GM18951 (cell line): ENCODE measurements around the gene NTRK3.
"Not testable (repeated sequence)": the region's sequence is repeated elsewhere in the genome, so short reads cannot be mapped to it uniquely, and the experiment has no call there.

ENCODE experiments used
- POLR2A ChIP-seq: IDR thresholded peaks from 4 replicates; pipeline ENCODE4 v1.6.1; 2011; ENCODE audit warnings: mild to moderate bottlenecking; ENCODE audit not compliant: insufficient read length, insufficient read depth; ENCODE audit errors: extremely low read depth
- in situ Hi-C: fragments of 300-500 bp; cut with MboI; formaldehyde crosslinking; loops from one replicate; pipeline ENCODE4 v1.12.0; 2022; ENCODE audit warnings: low sequenced_read_pairs, mixed read lengths, inconsistent platforms; ENCODE audit not compliant: unreplicated experiment

Gene NTRK3

DNA sequence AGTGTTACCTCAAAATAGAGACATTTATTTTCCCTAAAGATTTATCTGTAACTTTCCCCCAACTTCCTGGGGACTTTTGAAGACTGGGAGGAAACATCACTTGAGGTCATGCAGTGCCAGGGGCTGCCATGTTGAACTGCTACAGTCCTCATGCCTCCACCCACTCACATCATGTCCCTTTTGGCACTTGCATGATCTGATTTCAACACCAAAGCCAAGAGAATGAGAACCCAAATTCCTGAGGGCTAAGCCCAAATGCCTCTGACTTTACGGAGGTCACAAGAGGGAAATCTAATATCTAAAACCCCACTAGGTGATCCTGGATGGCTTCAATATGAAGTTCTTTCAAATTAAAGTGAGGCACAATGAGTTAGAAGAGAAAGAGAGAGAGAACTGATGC lies 213.1 kb downstream of the NTRK3 start:
- in situ Hi-C loops = no loop called here
- TF ChIP-seq POLR2A = no peak

DNA sequence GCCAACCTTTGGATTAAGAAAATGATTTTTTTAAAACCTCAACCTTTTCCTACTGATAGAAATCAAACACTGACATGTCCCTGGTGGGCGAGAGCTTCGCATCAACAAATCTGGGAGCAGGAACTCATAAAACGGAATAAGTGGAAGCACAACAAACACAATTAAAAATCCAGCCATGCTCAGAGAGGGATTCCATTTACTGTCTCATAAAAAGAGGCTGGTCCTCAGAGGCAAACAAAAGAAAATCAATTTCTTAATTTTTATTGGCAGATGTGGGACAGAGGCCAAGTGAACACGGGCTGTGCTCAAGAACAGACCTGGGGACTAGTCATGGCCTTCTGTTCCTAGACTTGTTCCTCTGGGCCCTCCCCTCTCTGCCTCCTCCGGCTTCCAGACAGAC lies 214.5 kb downstream of the NTRK3 start:
- in situ Hi-C loops = no loop called here
- TF ChIP-seq POLR2A = no peak

DNA sequence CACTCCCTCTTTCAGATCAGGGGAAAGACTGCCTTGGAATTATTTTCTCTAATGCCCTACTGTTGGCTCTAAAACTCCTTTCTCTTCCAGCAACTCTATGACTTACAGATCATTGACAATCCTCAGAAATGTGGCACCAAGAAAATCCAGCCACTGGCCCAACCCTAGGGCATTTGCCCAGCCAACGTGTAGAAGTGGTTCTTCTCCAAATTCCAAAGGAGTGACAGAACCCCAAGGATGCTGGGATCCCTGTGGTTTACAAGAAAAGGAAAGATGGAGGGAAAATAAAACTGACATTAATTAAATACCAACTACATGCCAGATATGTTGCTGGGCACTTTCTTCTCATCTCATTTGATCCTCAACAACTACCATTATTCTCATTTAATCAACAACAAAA lies 216.0 kb downstream of the NTRK3 start:
- TF ChIP-seq POLR2A = no peak
- in situ Hi-C loops = no loop called here

DNA sequence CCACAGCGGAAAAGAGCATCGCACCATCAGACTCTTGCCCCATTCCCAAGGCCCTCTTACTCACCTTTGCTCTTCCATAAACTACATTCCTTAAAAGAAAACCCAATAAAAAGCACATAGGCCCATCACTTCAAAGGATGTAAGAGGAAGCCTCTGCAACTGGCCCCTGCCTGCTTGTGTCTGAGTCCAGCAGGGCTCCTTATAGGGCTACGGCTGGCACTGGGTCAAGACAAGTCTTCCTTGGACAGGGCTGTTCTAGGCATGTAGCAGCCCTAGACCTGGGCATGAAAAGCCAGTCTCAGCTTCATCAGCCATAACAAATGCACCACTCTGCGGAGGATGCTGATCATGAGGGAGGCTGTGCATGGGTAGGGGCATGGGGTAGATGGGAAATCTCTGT lies 218.3 kb downstream of the NTRK3 start:
- in situ Hi-C loops = no loop called here
- TF ChIP-seq POLR2A = no peak

DNA sequence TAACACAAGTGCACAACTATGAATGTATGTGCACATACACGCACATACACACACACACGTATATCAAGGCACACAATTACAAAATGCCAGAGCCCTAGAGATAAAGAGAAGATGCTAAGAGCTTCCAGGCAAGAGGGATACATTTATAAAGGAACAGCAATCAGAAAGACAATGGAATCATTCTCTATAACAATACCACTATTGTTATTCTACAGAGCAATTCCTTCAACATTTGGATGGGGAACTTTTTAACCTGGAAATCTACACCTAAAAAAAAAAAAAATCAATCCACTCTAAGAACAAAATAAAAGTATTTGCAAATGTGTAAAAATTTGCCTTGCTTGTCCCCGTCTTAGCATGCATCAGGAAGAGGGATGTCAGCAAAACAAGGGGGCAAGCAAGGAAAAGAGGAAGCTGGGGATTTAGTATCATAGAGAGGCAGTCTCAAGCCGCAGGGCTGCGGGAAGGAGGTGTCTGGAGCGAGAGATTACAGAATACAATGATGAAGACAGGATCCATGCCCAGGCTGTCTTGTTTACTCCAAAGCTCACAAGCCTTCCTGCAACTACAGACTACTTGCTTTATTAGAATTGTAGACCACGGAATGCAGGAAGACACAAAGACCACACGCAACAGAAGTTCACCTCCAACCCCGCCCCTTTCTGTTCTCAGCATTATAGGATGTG lies 220.2 kb downstream of the NTRK3 start:
- no peak for TF ChIP-seq POLR2A
- in situ Hi-C loops = no loop called here

DNA sequence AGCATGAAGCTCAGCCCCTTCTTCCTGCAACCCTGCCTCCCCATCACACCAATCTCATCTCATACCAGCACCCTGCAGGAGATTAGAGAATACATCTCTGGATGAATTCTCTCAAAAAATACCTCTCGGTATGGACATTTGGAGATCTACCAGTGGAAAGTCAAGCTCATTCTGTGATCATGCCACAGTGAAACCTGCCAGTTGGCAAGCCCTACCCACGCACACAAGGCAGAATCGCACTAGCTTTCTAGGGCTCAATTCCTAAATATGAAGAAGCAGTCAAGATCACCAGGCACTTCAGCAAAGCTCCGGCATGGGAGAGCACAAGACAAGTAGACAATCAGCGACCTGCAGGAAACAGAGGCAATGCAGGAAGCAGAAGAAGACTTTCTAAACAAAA lies 221.2 kb downstream of the NTRK3 start:
- in situ Hi-C loops = no loop called here
- TF ChIP-seq POLR2A = no peak

DNA sequence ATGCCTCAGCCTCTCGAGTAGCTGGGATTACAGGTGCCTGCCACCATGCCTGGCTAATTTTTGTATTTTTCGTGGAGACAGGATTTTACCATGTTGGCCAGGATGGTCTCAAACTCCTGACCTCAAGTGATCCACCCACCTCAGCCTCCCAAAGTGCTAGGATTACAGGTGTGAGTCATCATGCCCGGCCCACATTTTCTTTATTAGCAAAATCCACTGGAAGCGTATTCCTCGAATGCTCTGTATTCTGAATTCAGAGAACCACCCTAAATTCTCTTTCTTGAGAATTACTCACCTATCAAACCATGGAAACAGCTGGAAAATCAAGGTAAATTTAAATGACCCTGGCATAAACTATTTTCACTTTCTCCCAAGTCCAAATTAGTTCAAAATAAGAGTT lies 223.1 kb downstream of the NTRK3 start:
- in situ Hi-C loops = not testable (repeated sequence)

DNA sequence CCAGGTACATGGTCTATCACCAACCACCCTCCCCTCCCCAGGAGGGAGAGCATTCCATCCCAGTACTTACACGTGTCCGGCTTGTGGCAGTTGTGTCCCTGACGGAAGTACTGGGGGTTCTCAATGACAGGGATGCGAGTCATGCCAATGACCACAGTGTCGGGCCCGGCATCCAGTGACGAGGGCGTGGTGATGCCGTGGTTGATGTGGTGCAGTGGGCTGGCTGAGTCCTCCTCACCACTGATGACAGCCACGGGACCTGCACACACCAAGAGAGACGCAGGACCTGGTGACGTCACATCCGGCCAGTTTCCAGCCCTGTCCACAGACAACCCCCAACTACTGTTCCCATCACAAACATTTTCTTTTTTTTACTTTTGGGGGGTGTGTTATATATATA lies 223.8 kb downstream of the NTRK3 start:
- in situ Hi-C loops = no loop called here
- TF ChIP-seq POLR2A = no peak

DNA sequence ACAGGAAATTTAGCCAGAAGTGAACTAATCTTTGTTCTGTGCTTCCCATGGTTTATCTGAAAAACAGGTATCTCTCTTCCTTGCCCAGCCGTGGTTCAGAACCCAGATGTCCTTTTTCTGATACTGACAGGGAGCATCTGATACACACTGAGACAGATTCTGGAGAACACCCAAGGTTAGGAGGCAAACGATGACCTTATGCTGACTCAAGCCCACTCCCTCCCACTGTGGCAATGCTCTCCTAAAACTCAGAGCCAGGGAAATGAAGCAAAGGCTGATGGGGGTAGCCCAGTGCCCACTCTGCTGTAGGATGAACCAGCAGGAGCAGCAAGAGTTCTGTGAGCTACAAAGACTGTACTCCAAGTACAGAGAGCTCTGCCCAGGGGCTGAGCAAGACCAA lies 225.1 kb downstream of the NTRK3 start:
- in situ Hi-C loops = no loop called here
- TF ChIP-seq POLR2A = no peak

DNA sequence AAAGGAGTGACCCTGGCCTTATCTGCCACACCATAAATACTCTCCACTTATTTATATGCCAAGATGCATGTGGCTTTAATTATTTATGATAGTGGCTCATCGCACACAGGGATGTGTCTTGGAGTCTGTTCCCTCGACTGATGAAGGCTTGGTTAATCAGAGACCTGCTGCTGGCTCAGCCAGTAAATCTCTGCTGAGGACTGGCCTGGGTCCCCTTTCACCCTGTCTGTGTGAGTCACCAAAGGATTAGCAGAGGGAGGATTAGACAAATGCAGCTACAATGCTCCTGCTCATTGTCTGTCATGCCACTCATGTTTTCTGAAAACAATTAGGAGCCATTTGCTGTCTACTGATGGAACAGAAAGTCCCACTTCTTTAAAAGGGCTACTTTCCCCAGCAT lies 226.8 kb downstream of the NTRK3 start:
- in situ Hi-C loops = no loop called here
- TF ChIP-seq POLR2A = no peak

DNA sequence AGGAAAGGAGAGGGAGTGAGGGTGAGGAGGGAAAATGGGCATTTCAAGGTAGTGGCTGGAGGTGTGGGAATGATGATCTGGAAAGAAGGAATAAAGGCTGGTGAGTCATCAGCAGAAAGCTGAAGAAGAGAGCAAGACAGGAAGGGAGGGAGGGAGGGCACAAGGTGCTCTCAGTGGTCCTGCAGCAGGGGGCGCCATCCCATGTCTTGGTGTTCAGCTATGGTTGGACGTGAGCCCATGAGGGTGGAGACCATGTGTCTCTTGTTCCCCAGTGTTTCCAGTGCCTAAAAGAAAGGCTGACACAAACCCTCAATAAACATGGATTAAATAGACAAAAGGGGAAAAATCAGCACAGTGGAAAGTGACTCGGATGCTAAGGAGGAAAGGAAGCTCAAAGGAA lies 228.5 kb downstream of the NTRK3 start:
- in situ Hi-C loops = no loop called here
- no peak for TF ChIP-seq POLR2A

DNA sequence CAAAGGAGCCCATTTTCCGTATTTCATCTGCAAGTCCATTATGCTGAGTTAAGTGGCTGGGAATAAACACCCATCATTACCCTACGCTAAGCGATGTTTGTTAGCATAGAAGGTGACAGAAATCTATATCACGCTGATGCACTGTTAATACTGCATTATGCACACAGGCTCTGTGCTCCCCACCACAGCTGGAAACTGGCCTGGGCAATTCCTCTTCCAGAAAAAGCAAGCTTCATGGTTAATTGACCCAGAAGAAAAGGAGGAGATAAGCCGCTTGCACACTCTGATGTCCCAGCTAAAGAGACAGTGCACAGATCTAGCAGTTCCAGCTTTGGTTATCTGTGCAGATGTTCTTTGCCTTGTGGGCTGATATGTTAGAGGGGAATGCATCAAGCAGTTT lies 232.6 kb downstream of the NTRK3 start:
- TF ChIP-seq POLR2A = no peak
- in situ Hi-C loops = no loop called here

DNA sequence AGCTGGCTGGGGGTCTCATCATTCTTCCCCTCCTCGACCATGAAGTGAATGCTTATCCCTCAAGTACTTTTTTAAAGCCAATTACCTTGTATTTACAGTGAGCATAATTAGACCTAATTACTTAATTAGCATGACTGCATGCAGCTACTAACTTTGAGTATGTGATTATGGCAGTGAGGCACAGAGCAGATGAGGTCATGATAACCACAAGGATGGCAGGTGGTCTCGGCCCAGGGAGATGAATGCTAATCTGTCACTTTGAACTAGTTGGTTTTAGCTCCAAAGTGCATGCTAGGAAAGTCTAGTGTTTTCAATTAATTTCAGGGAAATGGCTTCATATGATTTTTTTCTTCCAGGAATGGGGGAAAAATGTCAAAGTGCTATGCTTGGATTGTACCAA lies 233.8 kb downstream of the NTRK3 start:
- in situ Hi-C loops = no loop called here
- no peak for TF ChIP-seq POLR2A

DNA sequence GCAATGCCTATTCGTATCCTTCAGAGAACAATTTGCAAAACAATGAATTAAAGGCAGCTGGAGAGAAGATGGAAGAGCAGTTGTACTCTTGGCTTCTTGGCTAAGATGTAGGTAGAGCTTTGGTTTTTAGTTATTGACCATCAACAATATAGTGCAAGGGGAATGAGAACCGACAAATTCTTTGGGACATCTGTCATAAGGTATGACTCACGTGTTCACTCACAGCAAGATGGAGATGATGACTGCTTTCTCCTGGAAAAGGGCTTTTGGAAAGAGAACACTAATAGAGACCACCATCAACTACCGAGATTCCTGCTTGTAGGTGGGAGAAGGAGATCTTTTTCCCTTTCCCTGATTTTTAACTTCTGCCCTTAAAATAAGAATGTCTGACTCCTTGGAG lies 234.9 kb downstream of the NTRK3 start:
- in situ Hi-C loops = no loop called here
- no peak for TF ChIP-seq POLR2A

DNA sequence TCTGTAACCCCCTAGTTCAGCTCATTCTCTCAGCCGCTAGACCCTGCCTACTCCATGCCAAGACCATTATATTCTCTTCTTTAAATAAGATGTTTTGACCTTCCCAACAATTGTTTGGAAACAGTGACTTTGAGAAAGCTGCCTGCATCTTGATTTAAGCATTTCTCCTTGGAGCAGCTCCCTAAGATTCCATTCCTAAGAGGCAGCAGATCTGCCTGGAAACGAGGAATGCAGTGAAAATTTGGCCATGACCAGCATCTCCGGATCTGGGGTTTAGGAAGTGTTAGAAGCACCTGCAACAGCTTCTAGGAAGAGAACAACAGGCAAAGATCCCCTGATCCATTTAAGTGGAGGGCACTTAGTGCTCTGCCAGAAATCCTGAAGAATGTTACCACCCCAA lies 235.7 kb downstream of the NTRK3 start:
- in situ Hi-C loops = no loop called here
- no peak for TF ChIP-seq POLR2A

DNA sequence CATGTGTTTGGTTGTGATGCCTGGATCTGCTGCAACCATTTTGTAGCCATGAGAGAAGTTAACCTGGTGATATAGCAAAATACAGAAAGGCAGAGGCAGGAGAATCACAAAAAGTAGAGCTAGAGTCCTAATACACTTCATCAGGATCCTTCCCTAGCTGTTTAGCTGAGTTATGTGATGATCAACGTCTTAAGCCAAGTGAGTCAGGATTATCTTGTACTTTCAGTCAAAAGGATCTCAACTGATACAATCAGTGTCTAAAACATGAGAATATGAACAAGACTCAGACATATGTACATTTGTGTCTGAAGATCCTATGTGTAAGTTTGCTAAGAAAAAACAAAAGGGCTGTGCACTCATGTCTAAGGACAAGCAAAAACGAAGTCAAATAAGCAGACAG lies 236.9 kb downstream of the NTRK3 start:
- no peak for TF ChIP-seq POLR2A
- in situ Hi-C loops = no loop called here
